GM19452 (cell line): ENCODE results near the gene PREP.
"Not testable (repeated sequence)": the region's sequence is repeated elsewhere in the genome, so short reads cannot be mapped to it uniquely, and the experiment has no call there.

Experiments used
- ATAC-seq: cut with Tn5 transposase; IDR thresholded peaks from one replicate; pipeline ENCODE4 v1.9.1; 2021; ENCODE audit not compliant: unreplicated experiment

PREP gene

GRCh38 chr6:105273589-105273988, 129.3 kb downstream of the PREP start:
- no peak for ATAC-seq

GRCh38 chr6:105272786-105273185, 130.1 kb downstream of the PREP start:
- no peak for ATAC-seq

- no peak for ATAC-seq
Measured at GRCh38 chr6:105270511-105270910, 132.4 kb downstream of the PREP start.

- no peak for ATAC-seq
Measured at GRCh38 chr6:105269390-105269789, 133.5 kb downstream of the PREP start.

- no peak for ATAC-seq
Measured at GRCh38 chr6:105263685-105264610, 138.9 kb downstream of the PREP start.

GRCh38 chr6:105259913-105260889, 142.7 kb downstream of the PREP start:
- ATAC-seq: no peak

GRCh38 chr6:105258816-105259215, 144.1 kb downstream of the PREP start:
- no peak for ATAC-seq

- ATAC-seq: no peak
Measured at GRCh38 chr6:105257340-105257739, 145.5 kb downstream of the PREP start.

- no peak for ATAC-seq
Measured at GRCh38 chr6:105256619-105257018, 146.3 kb downstream of the PREP start.

- ATAC-seq: no peak
Measured at GRCh38 chr6:105253787-105254186, 149.1 kb downstream of the PREP start.

GRCh38 chr6:105251689-105252088, 151.2 kb downstream of the PREP start:
- no peak for ATAC-seq

- ATAC-seq: no peak
Measured at GRCh38 chr6:105250533-105250932, 152.3 kb downstream of the PREP start.

- no peak for ATAC-seq
Measured at GRCh38 chr6:105243487-105243886, 159.4 kb downstream of the PREP start.

- ATAC-seq: no peak
Measured at GRCh38 chr6:105235155-105235554, 167.7 kb downstream of the PREP start.

GRCh38 chr6:105231771-105232170, 171.1 kb downstream of the PREP start:
- ATAC-seq: not testable (repeated sequence)
